SK-N-SH (cell line): ENCODE results near the gene CDC25B. TPM values are rescaled to one million over a fixed set of nuclear protein-coding genes. Genes with fewer than 3 reads are reported as not detected.

Source experiments
- CTCF ChIA-PET: fragments of 300-600, 350-600 bp; formaldehyde crosslinking; extraction: SDS; loops from one replicate; lab custom pipeline; 2021; lab: Yijun Ruan, JAX
- POLR2A ChIA-PET: fragments of 350-600 bp; sonication (Branson Sonifier 250); formaldehyde crosslinking; extraction: SDS; loops from one replicate; lab custom pipeline; 2020; ENCODE audit warnings: antibody characterized with exemption, inconsistent platforms; lab: Yijun Ruan, JAX
- DNase-seq: peaks from one replicate; pipeline ENCODE4 v3.0.0; 2012
- H2AFZ ChIP-seq: fragments of 200-600 bp; sonication (generic); 2 replicates; pipeline ENCODE4 v1.8.1; 2016; ENCODE audit warnings: antibody characterized with exemption, mild to moderate bottlenecking, low read depth
- H3F3A ChIP-seq: fragments of 200-600 bp; sonication (generic); replicated peaks from 2 replicates; pipeline ENCODE3; 2016; ENCODE audit warnings: antibody characterized with exemption, mild to moderate bottlenecking; ENCODE audit not compliant: insufficient read depth
- H3K27ac ChIP-seq, 2 experiments: fragments of 200-500 bp in 1 of 2; fragments of 200-600 bp in 1 of 2; sonication (Bioruptor generic) in 1 of 2; sonication (generic), shearing (Covaris generic) in 1 of 2; 2 replicates each; pipeline versions ENCODE4 v1.5.1 to v1.6.1; 2014 to 2016; ENCODE audit warnings: low read depth in 2 of 2, inconsistent platforms in 1 of 2, low read length in 1 of 2, mild to moderate bottlenecking in 1 of 2, mixed read lengths in 1 of 2
- H3K27me3 ChIP-seq: fragments of 200-600 bp; sonication (generic), shearing (Covaris generic); 2 replicates; pipeline ENCODE4 v1.6.1; 2016; ENCODE audit warnings: mixed run types; ENCODE audit not compliant: insufficient read depth
- H3K36me3 ChIP-seq, 2 experiments: fragments of 200-500 bp in 1 of 2; fragments of 200-600 bp in 1 of 2; sonication (Bioruptor generic) in 1 of 2; sonication (generic) in 1 of 2; replicated peaks in 1 of 2; 2 replicates each; pipeline versions ENCODE3 to v1.5.1; 2014 to 2016; ENCODE audit warnings: low read length in 1 of 2, mild to moderate bottlenecking in 1 of 2; ENCODE audit not compliant: insufficient read depth in 2 of 2, control insufficient read depth in 1 of 2
- H3K4me1 ChIP-seq, 2 experiments: fragments of 200-500 bp in 1 of 2; fragments of 200-600 bp in 1 of 2; sonication (Bioruptor generic) in 1 of 2; sonication (generic), shearing (Covaris generic) in 1 of 2; 2 replicates each; pipeline versions ENCODE4 v1.5.1 to v1.6.1; 2014 to 2016; ENCODE audit warnings: low read depth in 1 of 2, low read length in 1 of 2, mixed run types in 1 of 2; ENCODE audit not compliant: insufficient read depth in 2 of 2, control insufficient read depth in 1 of 2
- H3K4me2 ChIP-seq: fragments of 200-600 bp; sonication (generic), shearing (Covaris generic); 2 replicates; pipeline ENCODE4 v1.6.1; 2017; ENCODE audit warnings: mixed run types
- H3K4me3 ChIP-seq, 2 experiments: fragments of 200-500 bp in 1 of 2; fragments of 200-600 bp in 1 of 2; sonication (Bioruptor generic) in 1 of 2; sonication (generic), shearing (Covaris generic) in 1 of 2; 2 replicates each; pipeline versions ENCODE4 v1.5.1 to v1.8.1; 2014 to 2016; ENCODE audit warnings: low read depth in 2 of 2, inconsistent platforms in 1 of 2, low read length in 1 of 2, mild to moderate bottlenecking in 1 of 2, mixed read lengths in 1 of 2, moderate library complexity in 1 of 2
- H3K79me2 ChIP-seq: fragments of 200-600 bp; sonication (generic); 2 replicates; pipeline ENCODE4 v1.8.1; 2017; ENCODE audit warnings: mild to moderate bottlenecking; ENCODE audit not compliant: insufficient read depth
- H3K9ac ChIP-seq: fragments of 200-600 bp; sonication (generic); 2 replicates; pipeline ENCODE4 v1.6.1; 2017; ENCODE audit warnings: mixed run types
- H3K9me2 ChIP-seq: fragments of 200-600 bp; sonication (generic); 2 replicates; pipeline ENCODE4 v1.6.1; 2017; ENCODE audit warnings: mixed run types
- H3K9me3 ChIP-seq: fragments of 200-600 bp; sonication (generic); 2 replicates; pipeline ENCODE4 v1.6.1; 2017; ENCODE audit warnings: mixed run types, mild to moderate bottlenecking, moderate library complexity
- H4K20me1 ChIP-seq: fragments of 200-600 bp; sonication (generic); 2 replicates; pipeline ENCODE4 v1.6.1; 2017; ENCODE audit warnings: mild to moderate bottlenecking, mixed run types; ENCODE audit not compliant: insufficient read depth
- CTCF ChIP-seq: fragments of 200-600 bp; sonication (generic); IDR thresholded peaks from 2 replicates; pipeline ENCODE4 v1.6.1; 2017; ENCODE audit warnings: antibody characterized with exemption, mild to moderate bottlenecking, moderate library complexity
- EP300 ChIP-seq, 2 experiments: IDR thresholded peaks; 2 replicates each; pipeline versions ENCODE4 v1.4.0 to v1.6.1; 2012; ENCODE audit warnings: borderline replicate concordance in 1 of 2, low read depth in 1 of 2, low read length in 1 of 2
- EZH2phosphoT487 ChIP-seq: fragments of 200-600 bp; sonication (generic); IDR thresholded peaks from 2 replicates; pipeline ENCODE4 v1.6.1; 2017; ENCODE audit warnings: low read depth, mixed run types, mild to moderate bottlenecking, antibody characterized with exemption, moderate library complexity, borderline replicate concordance
- FOSL2 ChIP-seq: IDR thresholded peaks from 2 replicates; pipeline ENCODE4 v1.4.0; 2012; ENCODE audit warnings: low read depth, mild to moderate bottlenecking, moderate library complexity, borderline replicate concordance
- FOXJ3 ChIP-seq: sonication (generic); formaldehyde crosslinking; IDR thresholded peaks from 2 replicates; pipeline ENCODE4 v1.5.1; 2020; ENCODE audit warnings: mild to moderate bottlenecking, missing genetic modification reagents
- FOXM1 ChIP-seq: IDR thresholded peaks from 2 replicates; pipeline ENCODE4 v1.4.0; 2012; ENCODE audit warnings: low read depth, mild to moderate bottlenecking
- GATA2 ChIP-seq: sonication (generic); formaldehyde crosslinking; IDR thresholded peaks from 2 replicates; pipeline ENCODE4 v1.5.0; 2020; ENCODE audit warnings: mild to moderate bottlenecking, missing genetic modification reagents
- JUND ChIP-seq: IDR thresholded peaks from 2 replicates; pipeline ENCODE4 v1.4.0; 2012
- MAX ChIP-seq: IDR thresholded peaks from 2 replicates; pipeline ENCODE4 v1.4.0; 2012; ENCODE audit warnings: low read depth
- MEF2A ChIP-seq: IDR thresholded peaks from 2 replicates; pipeline ENCODE4 v1.4.0; 2012; ENCODE audit warnings: low read depth, borderline replicate concordance
- MXI1 ChIP-seq: IDR thresholded peaks from 2 replicates; pipeline ENCODE4 v1.6.1; 2012; ENCODE audit warnings: mild to moderate bottlenecking, low read depth, low read length, improper control_type of control experiment
- NFIC ChIP-seq: IDR thresholded peaks from 2 replicates; pipeline ENCODE4 v1.4.0; 2012; ENCODE audit warnings: borderline replicate concordance
- NRF1 ChIP-seq: IDR thresholded peaks from 2 replicates; pipeline ENCODE4 v1.6.1; 2012; ENCODE audit warnings: low read depth, mild to moderate bottlenecking, low read length
- POLR2AphosphoS5 ChIP-seq: IDR thresholded peaks from 2 replicates; pipeline ENCODE4 v1.6.1; 2012; ENCODE audit warnings: low read depth, low read length
- RCOR1 ChIP-seq: fragments of 150-350 bp; IDR thresholded peaks from 2 replicates; pipeline ENCODE4 v1.6.1; 2017; ENCODE audit warnings: antibody characterized with exemption, low read length
- REST ChIP-seq: IDR thresholded peaks from 2 replicates; pipeline ENCODE4 v1.6.1; 2012; ENCODE audit warnings: mild to moderate bottlenecking, low read depth, low read length, moderate library complexity
- RFX5 ChIP-seq: IDR thresholded peaks from 2 replicates; pipeline ENCODE4 v1.6.1; 2012; ENCODE audit warnings: mild to moderate bottlenecking, improper control_type of control experiment, low read length
- RXRA ChIP-seq: IDR thresholded peaks from 2 replicates; pipeline ENCODE4 v1.4.0; 2012; ENCODE audit warnings: low read depth, mild to moderate bottlenecking, borderline replicate concordance
- SIN3A ChIP-seq: IDR thresholded peaks from 2 replicates; pipeline ENCODE4 v1.6.1; 2012; ENCODE audit warnings: low read depth, mild to moderate bottlenecking, low read length, moderate library complexity, borderline replicate concordance
- SMC3 ChIP-seq: IDR thresholded peaks from 2 replicates; pipeline ENCODE4 v1.6.1; 2012; ENCODE audit warnings: low read depth, low read length, improper control_type of control experiment
- USF2 ChIP-seq: fragments of 150-350 bp; IDR thresholded peaks from 2 replicates; pipeline ENCODE4 v1.6.1; 2017; ENCODE audit warnings: antibody characterized with exemption, low read length, low read depth, borderline replicate concordance
- YY1 ChIP-seq: IDR thresholded peaks from 2 replicates; pipeline ENCODE4 v1.4.0; 2012; ENCODE audit warnings: low read depth, mild to moderate bottlenecking
- ZBTB33 ChIP-seq: IDR thresholded peaks from 2 replicates; pipeline ENCODE4 v1.4.0; 2012; ENCODE audit warnings: low read depth, borderline replicate concordance
- WGBS: methylation state at CpG from one replicate; pipeline ENCODE4 v1.1.6; 2017; ENCODE audit warnings: low lambda C conversion rate; 5-methylcytosine and 5-hydroxymethylcytosine counted together
- polyA plus RNA-seq, 3 experiments: library from polyadenylated mRNA; depleted of rRNA; stranded (reverse); fragments of >200 nt; gene quantifications; 2 replicates each; pipeline ENCODE4 v1.2.3, GENCODE V29; 2012

The CDC25B gene
- polyA plus RNA-seq, 1 of the 3 experiments (the other 2 are of a cell fraction), result 56.5 TPM

- peak overlapping the region in 1 of 2 experiments; percentile 22; a peak in 1 of 4 replicates for H3K27ac ChIP-seq
- no peaks in the 10 kb centered on the region for H3K27me3 ChIP-seq
- DNase-seq, result peak; percentile 98
- H2AFZ ChIP-seq, result peak overlapping the region; percentile 79; the same call in 1 of the 2 replicates
- peak overlapping the region; percentile 76 for H3K4me2 ChIP-seq
- CTCF ChIA-PET, result interaction anchor here (0.6 to 9.8 kb wide), 28 partner anchors 9 to 105 kb away, joined by 3 to 151 read pairs (median 6); partner anchors contain the start of genes ADISSP, CENPB and SPEF1
- 30% methylated on average over 31 of the region's 72 CpGs for WGBS
- no peaks in the 10 kb centered on the region for H3K79me2 ChIP-seq
- peak overlapping the region; percentile 46 to 57 for H3K4me3 ChIP-seq
- H3K9me3 ChIP-seq, result no peaks in the 10 kb centered on the region
- H3K9ac ChIP-seq, result 0 out of 2 replicates have a peak overlapping the region, but pooled peaks have one; percentile 9
- POLR2A ChIA-PET, result interaction anchor here (0.6 to 3.6 kb wide), 3 partner anchors 10 to 33 kb away, joined by 3 to 13 read pairs (median 4); partner anchors contain the start of gene ADISSP
- no peaks in the 10 kb centered on the region for H3K9me2 ChIP-seq
- H3K36me3 ChIP-seq, result peaks cover 0 to 3% of the 10 kb centered on the region in 2 experiments
- H3F3A ChIP-seq, result no peaks in the 10 kb centered on the region
- no peaks in the 10 kb centered on the region for H4K20me1 ChIP-seq
- H3K4me1 ChIP-seq, result peaks cover 0 to 9% of the 10 kb centered on the region in 2 experiments; a peak in 1 of 4 replicates
- TF ChIP-seq NFIC (no peak), MAX (0 out of 2 replicates have a peak, but pooled peaks have one; percentile 33), SMC3 (peak; percentile 55), JUND (no peak), ZBTB33 (no peak), NRF1 (peak; percentile 41; the same call in 1 of the 2 replicates), GATA2 (no peak), MXI1 (no peak), EP300 (IDR thresholded peaks at IDR 0.05; ENCODE audit: borderline replicate concordance in 1 of 2, low read depth in 1 of 2, low read length in 1 of 2) (no peak), RCOR1 (no peak), REST (no peak), FOXM1 (0 out of 2 replicates have a peak, but pooled peaks have one; percentile 19), USF2 (no peak), RXRA (no peak), FOXJ3 (CRISPR knock-in tag) (no peak), EZH2phosphoT487 (no peak), MEF2A (no peak), RFX5 (no peak), CTCF (peak; percentile 83), FOSL2 (no peak), SIN3A (peak; percentile 48; the same call in 1 of the 2 replicates), YY1 (no peak), POLR2AphosphoS5 (0 out of 2 replicates have a peak, but pooled peaks have one; percentile 14)
Observed at GRCh38 chr20:3749689-3750531, 46.2 kb upstream of the CDC25B start.
